Measurements from ENCODE around the gene OR2T6. TPM values are rescaled to one million over a fixed set of nuclear protein-coding genes. Genes with fewer than 3 reads are reported as not detected.
"Not testable (repeated sequence)": the region's sequence is repeated elsewhere in the genome, so short reads cannot be mapped to it uniquely, and the experiment has no call there.

The OR2T6 gene
- total RNA-seq, 1 donor = not detected

DNA sequence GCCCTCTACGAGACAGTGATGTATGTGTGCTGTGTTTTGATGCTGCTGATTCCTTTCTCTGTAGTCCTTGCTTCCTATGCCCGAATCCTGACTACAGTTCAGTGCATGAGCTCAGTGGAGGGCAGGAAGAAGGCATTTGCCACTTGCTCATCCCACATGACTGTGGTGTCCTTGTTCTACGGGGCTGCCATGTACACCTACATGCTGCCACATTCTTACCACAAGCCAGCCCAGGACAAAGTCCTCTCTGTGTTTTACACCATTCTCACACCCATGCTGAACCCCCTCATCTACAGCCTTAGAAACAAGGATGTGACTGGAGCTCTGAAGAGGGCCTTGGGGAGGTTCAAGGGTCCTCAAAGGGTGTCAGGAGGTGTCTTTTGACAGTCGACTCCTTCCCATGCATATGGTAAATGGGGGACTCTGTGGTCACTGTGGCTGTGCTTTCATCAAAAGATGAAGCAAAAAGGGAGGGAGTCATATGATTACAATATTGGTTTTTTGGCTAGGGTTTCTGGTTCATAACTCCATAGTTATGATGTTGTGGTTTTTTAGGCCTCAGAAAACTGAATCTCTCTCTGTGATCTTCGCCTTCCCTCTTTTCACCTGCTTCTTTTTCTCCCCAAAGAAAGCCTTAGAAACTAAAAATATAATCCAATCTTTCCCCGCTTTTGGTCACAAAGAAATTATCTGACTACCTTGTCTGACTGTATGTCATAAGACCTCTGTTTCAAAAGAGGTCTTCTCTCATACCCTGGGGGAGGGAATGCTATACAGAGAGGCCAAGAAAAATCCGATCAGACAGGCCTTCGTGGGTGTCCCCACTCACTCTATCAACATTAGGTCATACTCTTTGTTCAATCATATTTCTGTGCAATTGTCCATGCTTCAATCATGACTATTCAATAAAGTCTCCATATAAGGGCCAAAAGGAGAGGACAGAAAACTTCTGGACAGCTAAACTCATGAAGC, 31.5 kb downstream of the OR2T6 start:
- DNase-seq (ENCODE audit: low read depth) = no peak
- TF ChIP-seq, protein P1, sequence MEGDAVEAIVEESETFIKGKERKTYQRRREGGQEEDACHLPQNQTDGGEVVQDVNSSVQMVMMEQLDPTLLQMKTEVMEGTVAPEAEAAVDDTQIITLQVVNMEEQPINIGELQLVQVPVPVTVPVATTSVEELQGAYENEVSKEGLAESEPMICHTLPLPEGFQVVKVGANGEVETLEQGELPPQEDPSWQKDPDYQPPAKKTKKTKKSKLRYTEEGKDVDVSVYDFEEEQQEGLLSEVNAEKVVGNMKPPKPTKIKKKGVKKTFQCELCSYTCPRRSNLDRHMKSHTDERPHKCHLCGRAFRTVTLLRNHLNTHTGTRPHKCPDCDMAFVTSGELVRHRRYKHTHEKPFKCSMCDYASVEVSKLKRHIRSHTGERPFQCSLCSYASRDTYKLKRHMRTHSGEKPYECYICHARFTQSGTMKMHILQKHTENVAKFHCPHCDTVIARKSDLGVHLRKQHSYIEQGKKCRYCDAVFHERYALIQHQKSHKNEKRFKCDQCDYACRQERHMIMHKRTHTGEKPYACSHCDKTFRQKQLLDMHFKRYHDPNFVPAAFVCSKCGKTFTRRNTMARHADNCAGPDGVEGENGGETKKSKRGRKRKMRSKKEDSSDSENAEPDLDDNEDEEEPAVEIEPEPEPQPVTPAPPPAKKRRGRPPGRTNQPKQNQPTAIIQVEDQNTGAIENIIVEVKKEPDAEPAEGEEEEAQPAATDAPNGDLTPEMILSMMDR (IDR thresholded peaks at IDR 0.05; ENCODE audit: insufficient read depth, low read depth, low read length) = no peak
- H3K4me3 ChIP-seq (ENCODE audit: low read depth, low read length) = no peak overlapping the region

DNA sequence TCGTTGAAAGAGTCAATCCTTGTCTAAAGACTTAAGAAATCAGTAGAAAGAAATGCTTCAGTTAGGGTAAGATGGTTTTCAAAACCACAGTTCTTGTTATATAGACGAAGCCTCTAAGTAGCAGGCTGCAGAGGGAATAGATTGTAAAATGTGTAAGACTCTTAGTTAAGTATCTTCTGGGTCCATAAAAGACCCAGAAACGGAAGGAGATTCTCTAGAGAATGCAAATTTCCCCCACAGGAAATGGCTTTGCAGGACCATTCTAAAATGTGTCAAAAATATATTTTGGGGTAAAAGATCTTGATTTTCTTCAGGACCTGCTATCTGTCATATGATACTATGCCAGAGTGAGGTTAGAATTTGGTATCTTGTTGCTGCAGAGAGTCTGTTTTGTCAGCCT, 40.7 kb downstream of the OR2T6 start:
- TF ChIP-seq, protein P1 (IDR thresholded peaks at IDR 0.05; ENCODE audit: insufficient read depth, low read depth, low read length) = no peak
- H3K4me3 ChIP-seq (ENCODE audit: low read depth, low read length) = no peak overlapping the region
- no peak for DNase-seq (ENCODE audit: low read depth)

DNA sequence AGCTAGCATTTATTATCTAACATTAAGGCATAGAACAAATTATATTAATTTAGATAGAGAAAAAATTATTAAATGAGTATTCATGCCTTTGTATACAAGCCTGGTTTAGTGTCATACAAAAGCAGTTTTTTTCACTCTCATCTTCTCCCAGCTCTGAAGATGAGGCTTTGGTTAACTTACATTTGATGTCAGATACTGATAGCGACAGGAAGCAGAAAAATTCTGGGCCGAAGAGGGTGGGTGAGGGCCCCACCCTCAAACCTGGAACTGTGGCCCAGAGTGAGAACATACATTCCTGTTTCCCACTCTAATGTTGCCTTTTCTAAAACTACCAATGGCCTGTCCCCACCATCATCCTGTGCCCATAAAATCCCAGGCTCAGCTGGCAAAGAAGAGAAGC, 42.3 kb downstream of the OR2T6 start:
- no peak for DNase-seq (ENCODE audit: low read depth)
- H3K4me3 ChIP-seq (ENCODE audit: low read depth, low read length) = no peak overlapping the region
- TF ChIP-seq, protein P1 (IDR thresholded peaks at IDR 0.05; ENCODE audit: insufficient read depth, low read depth, low read length) = no peak

DNA sequence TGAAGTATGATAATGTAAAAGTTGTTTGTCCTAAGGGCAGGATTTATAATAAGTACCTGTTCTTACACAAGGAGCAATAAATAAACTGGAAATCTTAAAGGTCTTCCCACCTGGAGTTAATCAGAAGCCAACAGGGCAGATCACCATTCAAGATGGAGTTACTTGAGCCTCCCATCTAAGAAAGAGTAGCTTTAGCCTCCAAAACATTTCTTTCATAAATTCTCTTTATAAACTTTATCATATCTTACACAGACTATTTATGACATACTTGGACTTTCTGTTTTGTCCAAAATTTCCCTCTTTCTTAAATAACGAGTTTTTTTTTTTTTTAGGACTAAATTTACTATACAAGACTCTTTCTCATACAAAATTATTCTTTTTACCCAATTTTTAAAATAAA, 45.8 kb downstream of the OR2T6 start:
- peak; percentile 3 for DNase-seq (ENCODE audit: low read depth)
- TF ChIP-seq, protein P1 (IDR thresholded peaks at IDR 0.05; ENCODE audit: insufficient read depth, low read depth, low read length) = no peak
- H3K4me3 ChIP-seq (ENCODE audit: low read depth, low read length) = no peak overlapping the region

DNA sequence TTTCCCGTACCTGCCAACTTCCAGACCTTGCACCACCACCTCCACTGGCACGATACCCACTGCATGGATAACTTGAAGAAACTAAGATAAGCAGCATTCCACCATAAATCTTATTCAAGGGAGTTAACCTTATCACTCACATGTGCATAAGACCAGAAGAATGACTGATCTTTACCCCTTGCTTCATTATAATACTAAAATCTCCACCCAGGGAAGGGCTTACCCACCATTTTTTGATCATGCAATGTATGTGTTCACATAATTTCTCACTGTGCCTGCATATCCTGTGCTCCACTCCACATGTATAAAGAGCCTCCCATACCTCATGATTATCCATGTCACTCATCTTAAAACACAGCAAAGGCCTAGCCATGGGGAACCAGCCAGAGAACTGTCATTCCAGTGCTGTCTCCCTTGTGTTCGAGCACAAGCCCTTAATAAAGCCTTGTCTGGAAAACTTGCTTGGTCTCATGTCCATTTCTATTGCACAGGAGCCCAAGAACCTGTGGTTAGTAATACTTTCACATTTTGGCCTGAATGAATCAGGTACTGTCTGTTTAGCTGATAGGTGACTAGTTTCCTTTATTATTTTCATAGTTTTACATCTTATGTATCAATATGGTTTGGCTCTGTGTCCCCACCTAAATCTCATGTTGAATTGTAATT, 52.1 kb downstream of the OR2T6 start:
- not testable (repeated sequence) for DNase-seq (ENCODE audit: low read depth); H3K4me3 ChIP-seq (ENCODE audit: low read depth, low read length)

DNA sequence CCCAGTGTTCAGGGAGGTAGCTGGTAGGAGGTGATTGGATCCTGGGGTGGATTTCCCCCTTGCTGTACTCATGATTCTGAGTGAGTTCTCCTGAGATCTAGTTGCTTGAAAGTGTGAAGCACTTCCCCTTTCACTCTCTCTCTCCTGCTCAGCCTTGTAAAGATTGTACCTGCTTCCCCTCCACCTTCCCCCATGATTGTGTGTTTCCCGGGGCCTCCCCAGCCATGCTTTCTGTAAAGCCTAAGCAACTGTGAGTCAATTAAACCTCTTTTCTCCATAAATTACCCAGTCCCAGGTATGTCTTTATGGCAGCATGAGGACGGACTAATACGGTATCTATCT, 52.6 kb downstream of the OR2T6 start:
- H3K4me3 ChIP-seq (ENCODE audit: low read depth, low read length); DNase-seq (ENCODE audit: low read depth): not testable (repeated sequence)

DNA sequence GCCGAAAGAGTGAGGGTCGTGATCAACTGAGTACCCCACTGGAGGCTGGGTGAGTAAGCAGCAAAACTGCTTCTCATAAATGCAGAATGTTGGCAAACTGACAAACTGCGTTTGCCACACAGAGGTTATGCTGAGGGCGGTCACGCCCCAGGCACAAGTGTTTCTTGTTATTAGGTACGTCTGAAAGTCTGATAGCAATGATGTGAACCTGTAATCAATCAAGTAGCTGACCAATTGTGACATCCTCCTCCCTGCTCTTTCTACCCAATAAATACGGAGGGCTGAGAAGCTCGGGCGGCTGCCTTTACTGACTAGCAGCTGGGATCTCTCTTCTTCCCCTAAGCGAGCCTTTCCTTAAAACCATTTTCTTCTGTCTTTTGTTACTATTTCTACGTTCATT, 56.1 kb downstream of the OR2T6 start:
- not testable (repeated sequence) for H3K4me3 ChIP-seq (ENCODE audit: low read depth, low read length)

DNA sequence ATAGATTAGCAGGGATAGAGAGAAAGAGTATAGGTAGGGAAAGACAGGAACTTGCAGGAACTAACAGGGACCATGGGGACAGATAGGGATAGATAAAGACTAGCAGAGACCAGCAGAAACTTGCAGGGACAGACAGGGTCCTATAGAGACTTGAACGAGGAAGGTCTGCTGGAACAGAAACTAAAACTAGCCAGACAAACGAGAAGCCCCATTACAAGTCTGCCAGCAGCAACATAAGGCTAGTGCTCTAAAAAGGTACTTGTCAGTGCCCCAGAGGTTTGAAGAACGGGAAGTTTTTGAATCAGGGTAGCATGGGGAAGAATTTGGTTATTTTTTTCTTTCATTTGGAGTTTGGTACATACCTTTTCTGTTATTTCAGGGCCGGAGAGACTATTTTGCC, 56.7 kb downstream of the OR2T6 start:
- DNase-seq (ENCODE audit: low read depth); H3K4me3 ChIP-seq (ENCODE audit: low read depth, low read length): not testable (repeated sequence)

More for the DNA sequence above, 56.1 kb downstream of the OR2T6 start:
- not testable (repeated sequence) for DNase-seq (ENCODE audit: low read depth)

DNA sequence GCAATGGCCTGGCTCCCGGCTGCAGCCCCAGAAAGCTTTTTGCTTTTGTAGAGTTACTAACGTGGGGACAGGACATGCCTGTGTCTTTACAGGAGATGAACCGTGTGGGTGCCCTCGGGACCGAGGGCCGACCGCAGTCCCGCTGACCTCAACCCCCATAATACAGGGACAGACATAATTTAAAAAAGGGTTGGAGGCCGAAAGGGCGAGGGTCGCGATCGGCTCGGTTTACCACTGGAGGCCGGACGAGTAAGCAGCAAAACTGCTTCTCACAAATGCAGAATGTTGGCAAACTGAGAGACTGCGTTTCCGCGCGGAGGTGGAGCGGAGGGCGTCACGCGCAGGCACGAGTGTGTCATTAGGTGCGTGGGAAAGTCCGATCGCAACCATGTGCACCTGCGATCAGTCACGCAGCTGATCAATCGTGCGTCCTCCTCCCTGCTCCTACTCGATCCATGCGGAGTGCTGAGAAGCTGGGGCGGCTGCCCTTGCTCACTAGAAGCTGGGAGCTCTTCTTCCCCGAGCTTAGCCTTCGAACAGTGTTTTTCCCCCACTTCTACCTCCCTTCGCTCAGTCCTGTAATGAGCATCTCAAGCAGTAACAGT, 58.4 kb downstream of the OR2T6 start:
- H3K4me3 ChIP-seq (ENCODE audit: low read depth, low read length); DNase-seq (ENCODE audit: low read depth): not testable (repeated sequence)

DNA sequence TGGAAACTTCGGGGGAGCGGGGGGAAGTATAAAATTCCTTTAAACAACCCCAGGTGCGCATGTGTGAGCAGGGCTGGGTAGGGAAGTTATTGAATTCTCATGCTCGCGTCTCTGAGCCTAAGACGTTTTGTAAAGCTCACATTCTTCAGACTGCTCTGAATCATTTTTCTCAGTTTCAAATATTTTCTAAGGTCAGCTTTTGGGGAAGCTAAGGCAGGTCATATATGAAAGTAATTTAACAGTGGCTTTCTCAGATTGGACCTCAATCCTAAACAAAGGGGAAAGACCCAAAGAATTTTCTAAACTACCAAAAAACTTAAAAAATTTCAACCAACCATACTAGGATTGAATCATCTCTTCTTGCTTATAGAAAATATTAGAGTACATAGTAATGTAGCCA, 59.4 kb downstream of the OR2T6 start:
- DNase-seq (ENCODE audit: low read depth); H3K4me3 ChIP-seq (ENCODE audit: low read depth, low read length): not testable (repeated sequence)

DNA sequence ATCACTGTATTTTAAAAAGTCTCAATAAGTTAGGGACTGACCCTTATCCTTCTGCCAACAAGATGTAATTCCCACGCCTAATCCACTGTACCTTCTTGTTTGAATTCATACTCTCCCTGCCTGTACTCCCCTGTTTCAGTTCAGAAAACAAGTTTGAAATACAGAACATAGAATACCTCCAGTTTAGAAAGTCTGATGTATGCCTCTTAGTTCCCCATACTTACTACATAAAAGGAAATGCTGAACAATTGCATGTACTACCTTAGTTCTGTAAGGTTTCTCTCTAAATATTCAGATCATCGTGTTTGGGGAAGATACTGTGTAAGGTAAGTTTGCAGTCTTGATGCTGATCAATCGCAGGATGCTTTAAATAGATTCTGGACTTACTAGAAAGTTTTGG, 60.8 kb downstream of the OR2T6 start:
- not testable (repeated sequence) for DNase-seq (ENCODE audit: low read depth); H3K4me3 ChIP-seq (ENCODE audit: low read depth, low read length)

DNA sequence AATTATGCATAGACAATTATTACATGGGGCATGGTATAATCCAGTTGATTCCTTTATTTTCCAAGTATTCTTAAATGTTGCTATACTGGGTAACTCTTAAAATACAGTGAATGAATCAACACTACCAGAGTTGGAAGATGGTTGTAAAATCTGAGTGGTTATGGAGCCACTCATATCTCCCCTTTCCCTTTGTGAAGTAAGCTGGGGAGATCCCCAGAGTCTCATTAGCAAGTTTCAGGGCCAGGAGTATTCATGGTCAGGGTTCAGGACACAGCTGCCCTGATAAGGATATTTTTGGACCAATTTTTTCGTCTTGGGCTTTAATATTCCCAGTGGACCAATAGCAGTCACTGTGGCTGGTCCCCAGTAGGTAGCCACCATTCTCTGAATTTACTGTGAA, 63.1 kb downstream of the OR2T6 start:
- DNase-seq (ENCODE audit: low read depth); H3K4me3 ChIP-seq (ENCODE audit: low read depth, low read length): not testable (repeated sequence)

DNA sequence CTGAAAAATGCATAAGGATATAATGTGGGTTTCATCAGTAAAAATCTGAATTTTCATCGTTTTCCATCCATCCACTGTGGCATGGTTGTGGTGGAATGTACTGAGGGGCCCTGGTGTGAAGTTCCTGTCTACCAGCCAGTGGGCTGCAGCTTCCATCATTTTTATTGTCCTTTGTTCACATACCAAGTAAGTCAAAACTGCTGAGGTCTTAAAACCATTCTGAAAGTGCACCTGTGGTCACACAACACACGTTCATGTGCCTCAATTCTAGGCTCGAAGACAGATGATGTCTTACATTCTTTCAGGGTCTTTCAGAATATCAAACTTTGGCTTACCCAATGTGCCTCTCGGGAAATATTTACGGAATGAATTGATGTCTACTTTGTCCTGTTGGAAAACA, 63.7 kb downstream of the OR2T6 start:
- not testable (repeated sequence) for H3K4me3 ChIP-seq (ENCODE audit: low read depth, low read length); DNase-seq (ENCODE audit: low read depth)

All from fibroblast of villous mesenchyme (primary cell).